Mucosa of descending colon (tissue), 3 donors: ENCODE measurements around the gene ZNF655. TPM values are rescaled to one million over a fixed set of nuclear protein-coding genes. Genes with fewer than 3 reads are reported as not detected.

Source experiments
- ATAC-seq: fragments of 200-7000 bp; cut with Tn5 transposase; one replicate; pipeline ENCODE4 v1.9.1; 2020; ENCODE audit warnings: mild to moderate bottlenecking, moderate library complexity
- DNase-seq, 3 donors: peaks; one replicate each; pipeline ENCODE4 v3.0.0-alpha.2; 2020
- H3K36me3 ChIP-seq: fragments of 200-600 bp; one replicate; pipeline ENCODE4 v1.8.0; 2021; ENCODE audit warnings: low read depth, mild to moderate bottlenecking
- H3K4me1 ChIP-seq: fragments of 200-600 bp; one replicate; pipeline ENCODE4 v1.8.0; 2021; ENCODE audit warnings: low read depth, mild to moderate bottlenecking
- H3K4me3 ChIP-seq: fragments of 200-600 bp; one replicate; pipeline ENCODE4 v1.8.0; 2021; ENCODE audit warnings: mild to moderate bottlenecking
- H3K9me3 ChIP-seq: fragments of 200-600 bp; one replicate; pipeline ENCODE4 v1.8.0; 2021; ENCODE audit warnings: mild to moderate bottlenecking
- CTCF ChIP-seq: fragments of 200-600 bp; IDR thresholded peaks from one replicate; pipeline ENCODE4 v1.8.0; 2022; ENCODE audit warnings: antibody characterized with exemption, mild to moderate bottlenecking
- intact Hi-C, 2 donors: fragments of 100-400 bp; cut with DNase I in 1 of 2; cut with micrococcal nuclease in 1 of 2; formaldehyde crosslinking; loops; one replicate each; pipeline versions ENCODE4 v1.11.0 to v1.11.1; 2022; cut with DNase I, micrococcal nuclease
- total RNA-seq, 3 donors: library from RNA; stranded (reverse); fragmentation: NEBNext Ultra II Directional in 2 of 3; extraction: Animal tissue kit (Norgen Biotek cat#: 25700) in 2 of 3; gene quantifications; one replicate each; pipeline versions ENCODE4 v1.2.1 to v1.2.4, GENCODE V29; 2021 to 2023
- donor health status: DM: no; HTN: no; CAD: no; lungs with moderate emphysema.
- donor health status: DM: no; HTN: no; CAD: no.
- donor health status: DM: no; HTN: yes; CAD: no.

Gene ZNF655
- total RNA-seq, 3 donors from 2014 or later, result 64.4 to 99.0 (median 84.0) TPM

- intact Hi-C loops, result no loop called here
- no peaks in the 10 kb centered on the region for H3K9me3 ChIP-seq
- no peaks in the 10 kb centered on the region for H3K4me1 ChIP-seq
- no peak for TF ChIP-seq CTCF
- ATAC-seq (no peak), DNase-seq (no peak)
- H3K36me3 ChIP-seq, result peaks cover 8% of the 10 kb centered on the region
- H3K4me3 ChIP-seq, result no peak overlapping the region
Measured at GRCh38 chr7:99625961-99626360, 67.5 kb downstream of the ZNF655 start.

Other genes starting within 250 kb of the ZNF655 start
- gene ARPC1A, start 232.7 kb upstream of the ZNF655 start, total RNA-seq, result 100 to 1,000 TPM; 142 to 158 (median 157) TPM
- 100 to 1,000 TPM; 107 to 153 (median 119) TPM for gene ARPC1B, start 183.9 kb upstream of the ZNF655 start, total RNA-seq
- 10 to 100 TPM; 72.8 to 90.9 (median 90.7) TPM for gene PDAP1, start 150.0 kb upstream of the ZNF655 start, total RNA-seq
- 10 to 100 TPM; 67.3 to 79.5 (median 76.7) TPM for gene BUD31, start 149.7 kb upstream of the ZNF655 start, total RNA-seq
- gene PTCD1, start 119.8 kb upstream of the ZNF655 start, total RNA-seq, result 1 to 10 TPM; 4.3 to 9.9 (median 6.6) TPM
- 10 to 100 TPM; 23.2 to 33.5 (median 24.8) TPM for gene CPSF4, start 119.7 kb upstream of the ZNF655 start, total RNA-seq
- gene ATP5MF, start 92.5 kb upstream of the ZNF655 start, total RNA-seq, result 100 to 1,000 TPM; 229 to 341 (median 331) TPM
- gene ZNF789, start 85.8 kb upstream of the ZNF655 start, total RNA-seq, result 10 to 100 TPM; 12.3 to 25.4 (median 23.4) TPM
- gene ZNF394, start 58.4 kb upstream of the ZNF655 start, total RNA-seq, result 10 to 100 TPM; 30.5 to 43.9 (median 36.5) TPM
- gene ZKSCAN5, start 54.0 kb upstream of the ZNF655 start, total RNA-seq, result 1 to 10 TPM; 5.9 to 10.0 (median 6.4) TPM
- 1 to 10 TPM; 3.8 to 5.6 (median 5.1) TPM for gene FAM200A, start 6.5 kb upstream of the ZNF655 start, total RNA-seq
- gene TMEM225B, start 39.6 kb downstream of the ZNF655 start, total RNA-seq, result 1 to 10 TPM in 1 of 3 donors, under 1 TPM in 2; 0.58 to 1.2 (median 0.82) TPM
- gene ZSCAN25, start 58.3 kb downstream of the ZNF655 start, total RNA-seq, result 10 to 100 TPM; 11.9 to 20.0 (median 18.5) TPM
- 100 to 1,000 TPM in 2 of 3 donors, 10 to 100 TPM in 1; 73.8 to 241 (median 179) TPM for gene CYP3A5, start 121.4 kb downstream of the ZNF655 start, total RNA-seq
- gene CYP3A7, start 176.6 kb downstream of the ZNF655 start, total RNA-seq, result under 1 TPM in 2 of 3 donors, not detected in 1; 0.39 to 0.82 TPM
- 1 to 10 TPM; 2.8 to 5.4 (median 4.0) TPM for gene CYP3A4, start 225.5 kb downstream of the ZNF655 start, total RNA-seq